Measurements from ENCODE around the gene BORA. TPM values are rescaled to one million over a fixed set of nuclear protein-coding genes. Genes with fewer than 3 reads are reported as not detected.
A peak's percentile ranks its signal among the peaks of the same experiment; 100 is the strongest.

The BORA gene
- total RNA-seq, 1 experiment from 2014 or later = 12.3 TPM

DNA sequence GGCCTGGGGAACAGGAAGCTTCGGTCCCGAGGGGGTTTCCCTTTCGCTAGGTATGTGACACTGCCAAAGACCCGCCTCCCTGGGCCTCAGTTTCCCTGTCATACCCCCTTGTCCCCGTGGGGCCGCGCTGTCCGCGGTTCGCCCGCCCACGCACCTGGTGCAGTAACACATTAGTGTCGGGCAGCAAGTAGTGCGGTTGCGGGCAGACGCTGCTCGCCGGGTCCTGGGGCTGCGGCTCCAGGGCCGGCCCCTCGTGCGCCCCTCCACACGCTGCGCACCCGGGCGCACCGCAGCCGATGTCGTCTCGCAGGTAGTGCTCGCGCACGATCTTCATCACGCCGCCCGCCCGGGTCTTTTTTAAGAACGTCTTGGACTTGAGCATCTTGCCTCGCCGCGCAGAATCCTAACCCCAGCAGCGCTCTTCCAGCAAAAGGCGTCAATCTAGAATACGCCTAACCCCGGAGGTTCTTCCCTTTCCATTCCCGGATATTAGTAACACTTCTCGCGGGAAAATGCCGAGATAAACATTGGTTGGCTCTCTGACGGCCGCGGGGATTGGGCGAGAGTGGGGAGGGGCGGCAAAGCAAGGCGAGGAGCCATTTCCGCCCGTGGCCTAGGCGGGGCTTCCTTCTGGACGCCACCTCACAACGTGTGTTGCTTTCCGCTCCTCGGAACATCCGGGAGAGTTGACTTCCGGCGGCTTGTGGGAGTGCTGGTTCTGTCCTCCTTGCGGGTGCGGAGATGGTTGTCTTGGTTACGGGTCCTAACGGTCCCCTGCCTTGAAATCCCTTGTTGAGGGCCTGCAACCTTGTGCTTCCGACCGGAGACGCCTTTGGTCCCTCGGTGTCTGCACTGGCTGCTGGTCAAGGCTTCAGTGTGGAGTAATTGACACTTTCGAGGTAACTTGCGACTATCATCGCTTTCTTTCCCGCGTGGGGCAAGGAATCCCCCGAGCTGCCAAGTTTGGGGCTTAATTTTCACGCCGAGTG is 54.0 kb downstream of the BORA start, which contains the start of the genes DIS3 and PIBF1 (continued):
- TF ChIP-seq STAT6 (CRISPR knock-in tag; conservative IDR thresholded peaks at IDR 0.05; ENCODE audit: low read depth) = no peak
- no peak for TF ChIP-seq IRF2 (CRISPR knock-in tag; IDR thresholded peaks at IDR 0.05; ENCODE audit: borderline replicate concordance, low read depth)
- no peak for TF ChIP-seq ZBTB21 (CRISPR knock-in tag; IDR thresholded peaks at IDR 0.05; ENCODE audit: borderline replicate concordance)
- TF ChIP-seq RORB (CRISPR knock-in tag; IDR thresholded peaks at IDR 0.05) = no peak
- TF ChIP-seq, protein P1, sequence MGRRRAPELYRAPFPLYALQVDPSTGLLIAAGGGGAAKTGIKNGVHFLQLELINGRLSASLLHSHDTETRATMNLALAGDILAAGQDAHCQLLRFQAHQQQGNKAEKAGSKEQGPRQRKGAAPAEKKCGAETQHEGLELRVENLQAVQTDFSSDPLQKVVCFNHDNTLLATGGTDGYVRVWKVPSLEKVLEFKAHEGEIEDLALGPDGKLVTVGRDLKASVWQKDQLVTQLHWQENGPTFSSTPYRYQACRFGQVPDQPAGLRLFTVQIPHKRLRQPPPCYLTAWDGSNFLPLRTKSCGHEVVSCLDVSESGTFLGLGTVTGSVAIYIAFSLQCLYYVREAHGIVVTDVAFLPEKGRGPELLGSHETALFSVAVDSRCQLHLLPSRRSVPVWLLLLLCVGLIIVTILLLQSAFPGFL (CRISPR knock-in tag; IDR thresholded peaks at IDR 0.05; ENCODE audit: borderline replicate concordance) = 0 out of 2 replicates have a peak, but pooled peaks have one; percentile 45
- TF ChIP-seq SMAD3 (CRISPR knock-in tag; IDR thresholded peaks at IDR 0.05; ENCODE audit: borderline replicate concordance) = no peak
- TF ChIP-seq, protein P2, sequence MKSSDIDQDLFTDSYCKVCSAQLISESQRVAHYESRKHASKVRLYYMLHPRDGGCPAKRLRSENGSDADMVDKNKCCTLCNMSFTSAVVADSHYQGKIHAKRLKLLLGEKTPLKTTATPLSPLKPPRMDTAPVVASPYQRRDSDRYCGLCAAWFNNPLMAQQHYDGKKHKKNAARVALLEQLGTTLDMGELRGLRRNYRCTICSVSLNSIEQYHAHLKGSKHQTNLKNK (CRISPR knock-in tag; IDR thresholded peaks at IDR 0.05) = no peak
- TF ChIP-seq, protein P3, sequence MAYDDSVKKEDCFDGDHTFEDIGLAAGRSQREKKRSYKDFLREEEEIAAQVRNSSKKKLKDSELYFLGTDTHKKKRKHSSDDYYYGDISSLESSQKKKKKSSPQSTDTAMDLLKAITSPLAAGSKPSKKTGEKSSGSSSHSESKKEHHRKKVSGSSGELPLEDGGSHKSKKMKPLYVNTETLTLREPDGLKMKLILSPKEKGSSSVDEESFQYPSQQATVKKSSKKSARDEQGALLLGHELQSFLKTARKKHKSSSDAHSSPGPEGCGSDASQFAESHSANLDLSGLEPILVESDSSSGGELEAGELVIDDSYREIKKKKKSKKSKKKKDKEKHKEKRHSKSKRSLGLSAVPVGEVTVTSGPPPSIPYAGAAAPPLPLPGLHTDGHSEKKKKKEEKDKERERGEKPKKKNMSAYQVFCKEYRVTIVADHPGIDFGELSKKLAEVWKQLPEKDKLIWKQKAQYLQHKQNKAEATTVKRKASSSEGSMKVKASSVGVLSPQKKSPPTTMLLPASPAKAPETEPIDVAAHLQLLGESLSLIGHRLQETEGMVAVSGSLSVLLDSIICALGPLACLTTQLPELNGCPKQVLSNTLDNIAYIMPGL (CRISPR knock-in tag; IDR thresholded peaks at IDR 0.05) = peak; percentile 57; the same call in 1 of the 2 replicates
- no peak for TF ChIP-seq ATF2 (CRISPR knock-in tag; IDR thresholded peaks at IDR 0.05; ENCODE audit: borderline replicate concordance, low read depth)
- no peak for TF ChIP-seq ATF6 (CRISPR knock-in tag; IDR thresholded peaks at IDR 0.05)
- TF ChIP-seq, protein P4, sequence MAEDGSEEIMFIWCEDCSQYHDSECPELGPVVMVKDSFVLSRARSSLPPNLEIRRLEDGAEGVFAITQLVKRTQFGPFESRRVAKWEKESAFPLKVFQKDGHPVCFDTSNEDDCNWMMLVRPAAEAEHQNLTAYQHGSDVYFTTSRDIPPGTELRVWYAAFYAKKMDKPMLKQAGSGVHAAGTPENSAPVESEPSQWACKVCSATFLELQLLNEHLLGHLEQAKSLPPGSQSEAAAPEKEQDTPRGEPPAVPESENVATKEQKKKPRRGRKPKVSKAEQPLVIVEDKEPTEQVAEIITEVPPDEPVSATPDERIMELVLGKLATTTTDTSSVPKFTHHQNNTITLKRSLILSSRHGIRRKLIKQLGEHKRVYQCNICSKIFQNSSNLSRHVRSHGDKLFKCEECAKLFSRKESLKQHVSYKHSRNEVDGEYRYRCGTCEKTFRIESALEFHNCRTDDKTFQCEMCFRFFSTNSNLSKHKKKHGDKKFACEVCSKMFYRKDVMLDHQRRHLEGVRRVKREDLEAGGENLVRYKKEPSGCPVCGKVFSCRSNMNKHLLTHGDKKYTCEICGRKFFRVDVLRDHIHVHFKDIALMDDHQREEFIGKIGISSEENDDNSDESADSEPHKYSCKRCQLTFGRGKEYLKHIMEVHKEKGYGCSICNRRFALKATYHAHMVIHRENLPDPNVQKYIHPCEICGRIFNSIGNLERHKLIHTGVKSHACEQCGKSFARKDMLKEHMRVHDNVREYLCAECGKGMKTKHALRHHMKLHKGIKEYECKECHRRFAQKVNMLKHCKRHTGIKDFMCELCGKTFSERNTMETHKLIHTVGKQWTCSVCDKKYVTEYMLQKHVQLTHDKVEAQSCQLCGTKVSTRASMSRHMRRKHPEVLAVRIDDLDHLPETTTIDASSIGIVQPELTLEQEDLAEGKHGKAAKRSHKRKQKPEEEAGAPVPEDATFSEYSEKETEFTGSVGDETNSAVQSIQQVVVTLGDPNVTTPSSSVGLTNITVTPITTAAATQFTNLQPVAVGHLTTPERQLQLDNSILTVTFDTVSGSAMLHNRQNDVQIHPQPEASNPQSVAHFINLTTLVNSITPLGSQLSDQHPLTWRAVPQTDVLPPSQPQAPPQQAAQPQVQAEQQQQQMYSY (CRISPR knock-in tag; IDR thresholded peaks at IDR 0.05) = no peak
- TF ChIP-seq ATF3 (CRISPR knock-in tag; conservative IDR thresholded peaks at IDR 0.05) = no peak
- TF ChIP-seq TEAD1 (CRISPR knock-in tag; IDR thresholded peaks at IDR 0.05) = no peak
- no peak for TF ChIP-seq SOX15 (CRISPR knock-in tag; IDR thresholded peaks at IDR 0.05)
- TF ChIP-seq CBFB (CRISPR knock-in tag; IDR thresholded peaks at IDR 0.05; ENCODE audit: low read depth) = no peak
- TF ChIP-seq ZNF263 (CRISPR knock-in tag; IDR thresholded peaks at IDR 0.05; ENCODE audit: low read depth) = no peak
- TF ChIP-seq TEAD4 (CRISPR knock-in tag; IDR thresholded peaks at IDR 0.05) = no peak
- no peak for TF ChIP-seq NR1H2 (CRISPR knock-in tag; IDR thresholded peaks at IDR 0.05)

Data from WTC11 (cell line).